Measurements from ENCODE around the gene PRB4. TPM values are rescaled to one million over a fixed set of nuclear protein-coding genes. Genes with fewer than 3 reads are reported as not detected.

PRB4 gene
- total and polyA plus RNA-seq, 12 donors = not detected

GRCh38 chr12:11269607-11270006 lies 40.6 kb downstream of the PRB4 start, which contains the start of gene PRB3:
Gene PRB3 (minus strand): TSS chr12:11269707. CDS start chr12:11269669, 38 bp downstream.
- no peak for TF ChIP-seq CTCF (IDR thresholded peaks at IDR 0.05)
- ATAC-seq (no peak), DNase-seq (no peak)
- Histone ChIP-seq H3K36me3 (no peaks in the 10 kb centered on the region), H3K4me1 (no peaks in the 10 kb centered on the region), H3K4me3 (no peak within 1 kb of the TSS), H3K27me3 (no peaks in the 10 kb centered on the region), H3K27ac (no peak within 1 kb of the TSS), H3K9me3 (no peaks in the 10 kb centered on the region)
- 85% methylated on average over 3 of the region's 3 CpGs for WGBS, 2 donors
- intact Hi-C loops (cut with DNase I) = no loop called here

- no peak overlapping the region for H3K4me3 ChIP-seq
- H3K9me3 ChIP-seq = peaks cover 0 to 36% (median 13%) of the 10 kb centered on the region in 11 donors
- TF ChIP-seq CTCF (IDR thresholded peaks at IDR 0.05) = no peak
- H3K27me3 ChIP-seq = no peaks in the 10 kb centered on the region
- intact Hi-C loops (cut with DNase I) = no loop called here
- DNase-seq = no peak
- WGBS, 2 donors = 91 to 98% methylated on average over 1 of the region's 1 CpG
- no peak for ATAC-seq
- no peaks in the 10 kb centered on the region for H3K4me1 ChIP-seq
- H3K27ac ChIP-seq = no peak overlapping the region
- H3K36me3 ChIP-seq = no peaks in the 10 kb centered on the region
Measured at GRCh38 chr12:11264501-11264900, 45.7 kb downstream of the PRB4 start.

Other genes starting within 250 kb of the PRB4 start
- gene TAS2R46, start 248.1 kb downstream of the PRB4 start, total RNA-seq = under 1 TPM in 7 of 10 donors, not detected in 3; 0.28 to 0.93 (median 0.51) TPM
- not detected for gene TAS2R46, start 248.1 kb downstream of the PRB4 start, polyA plus RNA-seq
- under 1 TPM in 4 of 10 donors, not detected in 6; 0.28 to 0.53 (median 0.31) TPM for gene TAS2R43, start 218.1 kb downstream of the PRB4 start, total RNA-seq
- gene TAS2R43, start 218.1 kb downstream of the PRB4 start, polyA plus RNA-seq = not detected
- gene TAS2R30, start 175.8 kb downstream of the PRB4 start, total RNA-seq = 1 to 10 TPM in 5 of 10 donors, under 1 TPM in 5; 0.60 to 1.5 (median 1.0) TPM
- not detected for gene TAS2R30, start 175.8 kb downstream of the PRB4 start, polyA plus RNA-seq
- 10 to 100 TPM; 14.0 to 23.7 (median 19.3) TPM for gene SMIM10L1, start 139.2 kb downstream of the PRB4 start, total RNA-seq
- gene SMIM10L1, start 139.2 kb downstream of the PRB4 start, polyA plus RNA-seq = 10 to 100 TPM; 12.5 to 26.2 TPM
- not detected for gene TAS2R42, start 123.5 kb downstream of the PRB4 start, total RNA-seq
- gene TAS2R42, start 123.5 kb downstream of the PRB4 start, polyA plus RNA-seq = not detected
- not detected for gene PRB3, start 40.7 kb downstream of the PRB4 start, total RNA-seq
- not detected for gene PRB3, start 40.7 kb downstream of the PRB4 start, polyA plus RNA-seq
- not detected for gene PRB2, start 85.1 kb upstream of the PRB4 start, total RNA-seq
- gene PRB2, start 85.1 kb upstream of the PRB4 start, polyA plus RNA-seq = not detected

Data from heart right ventricle (tissue), 16 donors.